IPS-15b (cell line): ENCODE results near the gene TTYH1.
"Not testable (repeated sequence)": the region's sequence is repeated elsewhere in the genome, so short reads cannot be mapped to it uniquely, and the experiment has no call there.

Source experiments
- H3K27me3 ChIP-seq: one replicate; pipeline ENCODE4 v1.6.1; 2013; ENCODE audit warnings: low read length; ENCODE audit not compliant: control insufficient read depth, insufficient read depth
- H3K36me3 ChIP-seq: one replicate; pipeline ENCODE4 v1.6.1; 2013; ENCODE audit warnings: low read length; ENCODE audit not compliant: control insufficient read depth, insufficient read depth
- H3K4me1 ChIP-seq: one replicate; pipeline ENCODE4 v1.6.1; 2013; ENCODE audit warnings: mild to moderate bottlenecking, low read length; ENCODE audit not compliant: control insufficient read depth, insufficient read depth
- H3K4me3 ChIP-seq: one replicate; pipeline ENCODE4 v1.5.1; 2013; ENCODE audit warnings: low read depth, low read length
- H3K9ac ChIP-seq: one replicate; pipeline ENCODE4 v1.6.1; 2013; ENCODE audit warnings: low read depth, mild to moderate bottlenecking, low read length
- H3K9me3 ChIP-seq: one replicate; pipeline ENCODE4 v1.6.1; 2013; ENCODE audit warnings: mild to moderate bottlenecking, low read length; ENCODE audit not compliant: control insufficient read depth, insufficient read depth

The TTYH1 gene

DNA sequence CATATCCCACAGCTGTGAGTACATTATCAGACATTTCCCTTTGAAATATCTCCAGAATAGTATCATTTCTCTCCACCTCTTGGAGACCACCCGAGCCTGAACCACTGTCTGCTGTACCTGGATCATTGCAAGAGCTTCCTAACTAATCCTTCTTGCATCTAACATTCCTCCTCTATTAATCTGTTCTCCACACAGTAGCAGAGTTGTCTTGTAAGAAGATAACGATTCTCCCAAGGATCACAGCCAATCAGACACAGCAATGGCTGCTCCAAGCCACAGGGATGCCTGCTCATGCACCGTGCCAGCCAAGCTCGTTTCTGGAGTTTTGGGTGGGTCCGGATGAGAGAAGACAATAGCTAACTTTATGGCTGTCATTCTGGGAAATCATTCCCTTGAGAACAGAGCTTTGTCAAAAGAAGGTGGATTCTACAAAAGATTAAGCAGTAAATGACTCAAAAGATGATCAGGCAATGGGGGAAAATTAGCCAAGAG is 36.0 kb upstream of the TTYH1 start:
- H3K4me3 ChIP-seq, result no peak overlapping the region
- H3K27me3 ChIP-seq, result peaks cover 5% of the 10 kb centered on the region
- no peaks in the 10 kb centered on the region for H3K4me1 ChIP-seq
- H3K9me3 ChIP-seq, result no peaks in the 10 kb centered on the region
- H3K9ac ChIP-seq, result no peak overlapping the region
- no peaks in the 10 kb centered on the region for H3K36me3 ChIP-seq

- Histone ChIP-seq H3K9ac (no peak overlapping the region), H3K4me3 (no peak overlapping the region), H3K27me3 (peaks cover 8% of the 10 kb centered on the region), H3K36me3 (no peaks in the 10 kb centered on the region), H3K9me3 (no peaks in the 10 kb centered on the region), H3K4me1 (no peaks in the 10 kb centered on the region)
Measured at GRCh38 chr19:54380897-54381296, 34.4 kb upstream of the TTYH1 start.

GRCh38 chr19:54382041-54382440 is 33.2 kb upstream of the TTYH1 start:
- H3K36me3 ChIP-seq, H3K9me3 ChIP-seq, H3K9ac ChIP-seq, H3K27me3 ChIP-seq, H3K4me3 ChIP-seq, H3K4me1 ChIP-seq: not testable (repeated sequence)

DNA sequence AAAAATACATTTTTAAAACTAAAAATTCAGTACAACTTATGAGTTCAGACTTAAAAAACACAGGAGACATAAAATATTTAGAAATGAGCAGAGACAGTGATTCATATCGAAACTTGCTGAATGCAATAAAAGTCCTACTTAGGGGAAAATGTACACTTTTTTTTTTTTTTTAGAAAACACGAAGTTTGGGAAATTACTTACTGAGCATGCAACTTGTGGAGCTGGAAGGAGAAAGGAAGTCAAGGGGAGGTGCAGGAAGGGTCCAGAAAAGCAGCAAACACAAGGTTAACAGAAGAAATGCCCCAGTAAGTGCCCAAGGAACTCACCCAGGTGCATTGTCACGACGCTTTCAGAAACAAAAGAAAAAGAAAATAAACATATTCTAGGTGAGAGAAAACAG is 31.9 kb upstream of the TTYH1 start:
- Histone ChIP-seq H3K4me1 (no peaks in the 10 kb centered on the region), H3K4me3 (no peak overlapping the region), H3K9ac (no peak overlapping the region), H3K27me3 (peaks cover 17% of the 10 kb centered on the region), H3K9me3 (no peaks in the 10 kb centered on the region), H3K36me3 (no peaks in the 10 kb centered on the region)

DNA sequence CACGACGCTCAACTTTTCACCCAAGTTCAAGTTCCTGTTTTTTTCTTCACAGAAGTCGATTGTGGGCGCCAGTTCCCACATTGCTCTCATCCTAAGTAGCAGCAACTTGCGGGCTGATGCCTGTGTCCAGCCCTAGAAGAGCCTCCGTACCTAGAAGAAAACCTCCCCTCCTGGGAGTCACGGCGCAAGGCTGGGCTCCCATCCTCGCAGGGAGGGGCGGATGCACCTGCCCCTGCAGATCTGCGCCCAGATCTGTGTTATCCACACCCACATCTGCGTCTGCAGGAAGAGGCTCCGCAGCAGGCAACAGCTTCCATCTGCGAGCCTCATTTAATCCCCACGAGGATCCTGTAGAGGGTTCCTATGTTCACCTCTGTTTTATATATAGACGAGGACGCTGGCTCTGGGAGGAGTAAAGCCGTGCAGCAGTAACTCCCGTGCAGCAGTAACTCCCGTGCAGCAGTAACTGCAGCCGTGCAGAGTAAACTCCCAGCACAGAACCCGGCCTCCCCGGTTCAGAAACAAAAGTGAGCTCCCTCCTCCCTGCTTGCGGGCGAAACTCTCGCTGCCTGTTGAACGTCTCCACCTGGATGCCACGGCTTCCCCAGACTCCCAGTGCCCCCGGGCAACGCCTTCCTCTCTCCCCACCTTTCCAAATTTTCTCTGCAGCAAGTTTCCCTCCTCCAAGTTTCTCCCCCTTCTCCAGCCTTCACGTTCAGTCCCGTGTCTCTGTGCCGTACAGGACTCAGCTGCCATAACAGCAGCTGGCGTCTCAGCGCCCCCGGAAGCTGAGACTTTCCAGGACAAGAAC is 27.1 kb upstream of the TTYH1 start:
- no peaks in the 10 kb centered on the region for H3K36me3 ChIP-seq
- no peaks in the 10 kb centered on the region for H3K9me3 ChIP-seq
- H3K27me3 ChIP-seq, result peaks cover 19% of the 10 kb centered on the region
- H3K9ac ChIP-seq, result no peak overlapping the region
- peak overlapping the region; percentile 33 for H3K4me3 ChIP-seq
- peaks cover 5% of the 10 kb centered on the region for H3K4me1 ChIP-seq

- no peaks in the 10 kb centered on the region for H3K36me3 ChIP-seq
- H3K4me3 ChIP-seq, result peak overlapping the region; percentile 33
- no peak overlapping the region for H3K9ac ChIP-seq
- peaks cover 19% of the 10 kb centered on the region for H3K27me3 ChIP-seq
- no peaks in the 10 kb centered on the region for H3K9me3 ChIP-seq
- peaks cover 5% of the 10 kb centered on the region for H3K4me1 ChIP-seq
Measured at GRCh38 chr19:54388802-54389139, 26.5 kb upstream of the TTYH1 start.

DNA sequence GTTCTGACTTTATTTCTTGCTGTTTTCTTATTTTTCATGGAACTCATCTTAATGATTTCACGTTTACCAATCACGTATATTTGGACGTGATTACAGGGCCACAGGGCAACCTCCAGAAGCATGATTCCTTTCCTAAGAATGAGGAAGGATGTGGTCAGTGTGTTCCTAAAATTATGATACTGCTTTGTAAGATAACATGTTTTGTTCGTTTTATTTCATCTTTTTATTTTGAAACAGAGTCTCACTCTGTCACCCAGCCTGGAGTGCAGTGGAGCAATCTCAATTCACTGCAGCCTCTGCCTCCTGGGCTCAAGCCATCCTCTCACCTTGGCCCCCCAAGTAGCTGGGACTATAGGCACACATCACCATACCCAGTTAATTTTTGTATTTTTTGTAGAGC is 25.7 kb upstream of the TTYH1 start:
- peaks cover 5% of the 10 kb centered on the region for H3K4me1 ChIP-seq

DNA sequence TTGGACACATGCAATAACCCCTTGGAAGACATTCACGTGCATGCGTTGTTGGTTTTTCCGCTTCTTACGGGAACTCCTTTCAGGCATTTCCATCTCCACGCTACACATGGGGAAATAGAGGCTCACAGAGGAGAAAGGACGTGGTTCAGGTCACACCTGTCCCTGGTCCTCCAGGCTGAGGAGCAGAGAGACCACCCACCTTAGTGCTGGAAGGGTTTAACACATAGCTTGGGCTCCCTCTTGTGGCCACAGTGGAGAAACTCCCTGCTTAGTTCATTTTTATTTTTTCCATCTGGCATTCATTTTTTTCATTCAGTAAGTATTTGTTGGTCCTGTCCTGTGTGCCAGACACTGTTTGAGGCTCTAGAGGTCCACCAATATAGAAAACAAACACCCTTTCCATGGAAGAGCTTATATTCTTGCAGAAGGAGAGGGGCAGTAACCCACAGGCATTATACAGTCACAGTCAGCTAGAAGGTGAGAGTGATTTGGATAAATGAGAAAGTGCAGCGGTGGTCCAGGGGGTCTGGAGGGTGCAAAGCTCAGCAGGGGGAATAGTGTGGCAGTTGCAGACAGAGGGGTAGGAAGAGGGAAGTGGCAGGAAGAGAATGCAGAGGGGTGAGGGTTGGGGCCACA is 24.2 kb upstream of the TTYH1 start:
- no peak overlapping the region for H3K9ac ChIP-seq
- peaks cover 5% of the 10 kb centered on the region for H3K4me1 ChIP-seq
- no peak overlapping the region for H3K4me3 ChIP-seq
- H3K9me3 ChIP-seq, result no peaks in the 10 kb centered on the region
- H3K27me3 ChIP-seq, result peaks cover 16% of the 10 kb centered on the region
- H3K36me3 ChIP-seq, result no peaks in the 10 kb centered on the region

More for the DNA sequence above, 25.7 kb upstream of the TTYH1 start:
- H3K36me3 ChIP-seq, result no peaks in the 10 kb centered on the region
- H3K9ac ChIP-seq, result no peak overlapping the region
- no peaks in the 10 kb centered on the region for H3K9me3 ChIP-seq
- no peak overlapping the region for H3K4me3 ChIP-seq
- peaks cover 19% of the 10 kb centered on the region for H3K27me3 ChIP-seq

DNA sequence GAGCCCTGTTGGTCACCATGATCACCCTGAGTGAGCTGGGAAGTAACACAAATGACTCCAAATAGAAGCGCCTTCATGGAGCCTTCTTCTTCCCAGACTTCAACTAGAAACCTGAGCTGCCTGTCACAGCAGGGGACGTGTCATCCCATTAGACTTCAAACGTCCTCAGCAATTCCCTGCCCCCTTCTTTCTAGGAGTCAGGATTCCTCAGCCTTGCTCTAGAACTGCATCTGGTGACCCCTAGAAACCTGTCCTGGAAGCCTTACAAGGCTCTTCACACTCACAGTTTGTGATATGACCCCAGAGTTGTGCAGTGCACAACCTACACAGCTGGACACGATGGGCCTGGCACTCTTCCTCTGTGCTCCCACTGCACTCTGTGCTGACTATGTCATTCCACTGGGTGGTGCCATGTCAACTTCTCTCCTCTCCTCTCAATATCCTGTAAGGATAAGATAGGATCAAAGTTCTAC is 23.6 kb upstream of the TTYH1 start:
- Histone ChIP-seq H3K4me1 (peaks cover 5% of the 10 kb centered on the region), H3K27me3 (peaks cover 16% of the 10 kb centered on the region), H3K36me3 (no peaks in the 10 kb centered on the region), H3K4me3 (no peak overlapping the region), H3K9me3 (no peaks in the 10 kb centered on the region), H3K9ac (no peak overlapping the region)

GRCh38 chr19:54392105-54392504 is 23.2 kb upstream of the TTYH1 start:
- no peak overlapping the region for H3K4me3 ChIP-seq
- H3K36me3 ChIP-seq, result no peaks in the 10 kb centered on the region
- H3K4me1 ChIP-seq, result peaks cover 5% of the 10 kb centered on the region
- no peaks in the 10 kb centered on the region for H3K9me3 ChIP-seq
- H3K9ac ChIP-seq, result no peak overlapping the region
- peaks cover 16% of the 10 kb centered on the region for H3K27me3 ChIP-seq

GRCh38 chr19:54393381-54393780 is 21.9 kb upstream of the TTYH1 start:
- Histone ChIP-seq H3K36me3 (no peaks in the 10 kb centered on the region), H3K27me3 (peaks cover 7% of the 10 kb centered on the region), H3K9me3 (no peaks in the 10 kb centered on the region), H3K4me1 (peaks cover 5% of the 10 kb centered on the region), H3K9ac (no peak overlapping the region), H3K4me3 (no peak overlapping the region)

DNA sequence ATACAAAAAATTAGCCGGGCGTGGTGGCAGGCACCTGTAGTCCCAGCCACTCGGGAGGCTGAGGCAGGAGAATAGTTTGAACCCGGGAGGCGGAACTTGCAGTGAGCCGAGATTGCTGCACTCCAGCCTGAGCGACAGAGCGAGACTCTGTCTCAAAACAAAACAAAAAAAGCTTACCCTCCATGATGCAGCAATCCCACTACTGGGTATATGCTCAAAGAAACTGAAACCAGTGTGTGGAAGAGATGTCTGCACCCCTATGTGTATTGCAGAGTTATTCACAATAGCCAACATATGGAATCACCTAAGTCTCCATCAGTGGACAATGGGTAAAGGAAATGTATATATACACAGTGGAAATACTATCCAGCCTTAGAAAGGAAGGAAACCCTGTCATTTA is 19.6 kb upstream of the TTYH1 start:
- H3K4me1 ChIP-seq, result peaks cover 5% of the 10 kb centered on the region

More for the DNA sequence above, 19.6 kb upstream of the TTYH1 start:
- H3K9ac ChIP-seq, result no peak overlapping the region
- no peaks in the 10 kb centered on the region for H3K9me3 ChIP-seq
- no peaks in the 10 kb centered on the region for H3K36me3 ChIP-seq
- no peaks in the 10 kb centered on the region for H3K27me3 ChIP-seq
- H3K4me3 ChIP-seq, result no peak overlapping the region
